Right kidney (tissue), 1 donor: ENCODE measurements around the gene U2SURP.
"Not testable (repeated sequence)": the region's sequence is repeated elsewhere in the genome, so short reads cannot be mapped to it uniquely, and the experiment has no call there.

Source experiments
- DNase-seq: peaks from one replicate; pipeline ENCODE4 v3.0.0-alpha.2; 2016

The U2SURP gene

DNA sequence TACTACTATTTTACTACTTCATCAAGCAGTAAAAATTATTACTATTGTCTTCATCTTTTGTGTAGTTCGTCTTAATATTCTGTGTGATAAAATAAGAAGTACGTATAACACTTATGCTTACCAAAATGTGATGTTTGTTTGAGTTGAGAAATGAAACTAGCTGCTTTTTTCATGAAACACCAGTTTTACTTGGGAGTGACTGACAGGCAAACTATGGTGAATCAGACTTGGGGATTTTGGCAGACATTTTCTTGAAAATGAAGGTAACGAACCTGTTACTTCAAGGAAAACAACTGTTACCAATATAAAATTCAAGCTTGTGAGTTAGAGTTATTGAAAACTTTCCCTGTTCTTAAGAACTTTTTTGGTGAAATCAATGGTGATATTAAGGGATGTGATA is 10.3 kb downstream of the U2SURP start:
- DNase-seq, result no peak

DNA sequence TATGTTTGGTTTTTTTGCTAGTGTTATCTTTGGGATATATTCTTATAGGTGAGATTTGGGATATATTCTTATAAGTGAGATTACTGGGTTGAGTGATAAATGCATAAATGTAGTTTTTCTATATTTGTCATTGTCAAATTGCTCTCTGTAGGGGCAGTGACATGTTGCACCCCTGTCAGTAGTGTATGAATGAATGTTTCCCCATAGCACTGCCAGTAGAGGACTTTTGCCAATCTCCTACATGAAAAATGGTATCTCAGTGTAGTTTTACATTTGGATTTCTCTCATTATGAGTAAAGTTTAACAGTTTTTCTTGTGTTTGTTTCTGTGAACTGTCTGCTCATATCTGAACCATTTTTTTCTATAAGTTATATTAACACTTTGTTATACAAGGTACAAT is 13.6 kb downstream of the U2SURP start:
- no peak for DNase-seq

DNA sequence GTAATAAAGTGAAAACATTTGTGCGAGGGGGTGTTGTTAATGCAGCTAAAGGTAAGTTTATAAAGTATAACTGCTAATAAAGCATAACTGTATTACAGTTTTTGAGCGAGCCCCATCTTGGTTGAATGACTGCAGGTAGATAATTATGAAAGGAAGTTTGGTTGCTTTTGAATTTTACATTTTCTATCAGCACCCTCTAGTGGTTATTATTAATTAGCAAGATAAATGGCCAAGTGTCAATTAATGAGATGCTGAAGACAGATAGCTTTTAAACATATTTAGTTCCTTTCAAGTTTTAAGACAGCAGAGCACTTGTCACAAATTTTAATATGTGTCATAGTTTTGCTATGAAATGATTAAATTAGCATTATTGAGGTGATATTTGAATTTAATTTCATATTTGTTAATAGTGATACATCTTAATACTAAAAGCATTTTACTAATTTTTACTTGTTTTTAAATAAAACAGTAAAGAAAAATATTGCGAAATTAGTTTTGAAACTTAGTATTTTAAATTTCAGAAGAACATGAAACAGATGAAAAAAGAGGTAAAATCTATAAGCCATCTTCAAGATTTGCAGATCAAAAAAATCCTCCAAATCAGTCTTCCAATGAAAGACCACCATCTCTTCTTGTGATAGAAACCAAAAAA is 15.1 kb downstream of the U2SURP start:
- no peak for DNase-seq

DNA sequence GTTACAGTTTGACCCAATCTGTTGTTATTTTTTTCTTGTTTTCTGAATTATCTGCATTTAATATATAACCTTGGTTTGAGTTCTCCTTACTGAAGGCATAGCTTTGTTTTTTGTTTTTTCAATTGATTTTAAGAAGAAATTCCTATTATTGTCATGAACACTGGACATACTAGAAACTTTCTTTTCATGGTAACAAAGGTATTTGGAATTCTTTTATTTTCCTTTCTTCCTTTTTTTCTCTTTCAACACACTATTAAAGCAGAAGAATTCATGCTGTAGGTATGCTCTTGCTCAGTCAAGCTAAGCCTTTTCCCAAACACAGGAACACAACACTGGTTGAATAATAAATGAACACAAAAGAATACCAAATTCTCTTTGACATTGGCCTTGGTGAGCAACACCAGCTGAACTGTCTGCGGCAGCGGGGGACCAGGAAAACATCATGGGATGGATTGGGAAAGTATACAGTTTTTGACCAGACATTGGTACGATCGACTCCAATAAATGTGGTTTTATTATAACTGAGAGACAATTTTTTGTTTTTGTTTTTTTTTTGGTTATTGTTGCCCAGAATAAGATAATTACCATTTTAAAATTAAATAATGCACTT is 23.1 kb downstream of the U2SURP start:
- DNase-seq, result no peak

DNA sequence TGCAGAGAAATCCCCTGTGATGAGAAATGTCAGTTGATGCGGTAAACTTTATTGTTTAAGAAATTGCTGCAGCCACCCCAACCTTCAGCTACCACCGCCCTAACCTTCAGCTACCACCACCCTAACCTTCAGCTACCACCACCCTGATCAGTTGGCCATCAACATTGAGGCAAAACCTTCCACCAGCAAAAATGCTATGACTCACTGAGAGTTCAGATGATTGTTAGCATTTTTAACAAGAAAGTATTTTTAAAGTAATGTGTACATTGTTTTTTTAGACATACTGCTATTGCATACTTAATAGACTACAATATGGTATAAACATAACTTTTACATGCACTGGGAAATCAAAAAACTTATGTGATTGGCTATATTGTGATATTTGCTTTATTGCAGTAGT is 30.0 kb downstream of the U2SURP start:
- DNase-seq, result no peak

DNA sequence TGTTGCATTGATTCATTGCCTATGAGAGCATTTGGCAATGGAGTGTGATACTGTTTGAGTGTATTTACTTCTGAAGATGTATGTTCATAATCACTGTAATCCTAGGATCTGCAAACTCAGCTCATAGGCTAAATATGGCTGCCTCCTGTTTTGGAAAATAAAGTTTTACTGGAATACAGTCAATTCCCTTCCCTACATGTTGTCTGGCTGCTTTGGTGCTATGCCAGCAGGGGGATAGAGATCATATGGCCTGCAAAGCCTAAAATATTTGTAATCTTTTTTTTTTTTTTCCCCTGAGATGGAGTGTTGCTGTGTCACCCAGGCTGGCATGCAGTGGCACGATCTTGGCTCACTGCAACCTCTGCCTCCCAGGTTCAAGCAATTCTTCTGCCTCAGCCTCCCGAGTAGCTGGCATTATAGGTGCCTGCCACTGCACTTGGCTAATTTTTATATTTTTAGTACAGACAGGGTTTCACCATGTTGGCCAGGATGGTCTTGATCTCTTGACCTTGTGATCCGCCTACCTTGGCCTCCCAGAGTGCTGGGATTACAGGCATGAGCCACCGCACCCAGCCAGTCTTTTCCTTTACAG is 30.5 kb downstream of the U2SURP start:
- DNase-seq, result not testable (repeated sequence)

DNA sequence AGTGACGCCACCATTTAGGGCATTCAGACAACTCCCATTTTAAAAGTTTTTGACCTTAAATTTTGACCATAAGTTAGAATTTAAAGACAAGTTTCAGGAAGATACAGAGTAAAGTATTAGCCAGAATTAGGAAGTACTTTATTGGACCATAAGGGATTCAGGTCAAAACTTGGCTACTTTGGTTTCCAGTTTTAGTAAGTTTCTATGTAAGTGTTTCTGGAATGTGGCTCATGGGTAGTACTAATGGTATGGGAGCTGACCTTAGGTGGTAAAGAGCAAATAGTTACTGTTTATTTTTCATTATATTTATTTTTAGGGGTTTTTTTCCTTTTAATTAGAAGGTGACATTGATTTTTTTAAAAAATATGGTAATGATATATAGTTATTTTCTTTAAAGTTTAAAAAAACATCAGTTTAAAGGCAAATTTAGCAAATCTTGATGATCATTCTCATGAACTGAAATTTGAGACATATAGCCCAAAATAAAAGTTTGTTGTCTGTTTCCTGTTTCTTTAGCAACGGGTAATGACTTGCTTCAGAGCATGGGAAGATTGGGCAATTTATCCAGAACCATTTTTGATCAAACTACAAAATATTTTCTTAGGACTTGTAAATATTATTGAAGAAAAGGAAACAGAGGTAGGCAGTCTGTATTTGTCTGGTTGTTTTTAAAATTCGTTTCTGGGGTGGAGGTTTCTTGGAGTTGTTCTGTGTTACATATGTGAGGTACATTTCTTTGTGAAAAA is 34.3 kb downstream of the U2SURP start:
- DNase-seq, result no peak

DNA sequence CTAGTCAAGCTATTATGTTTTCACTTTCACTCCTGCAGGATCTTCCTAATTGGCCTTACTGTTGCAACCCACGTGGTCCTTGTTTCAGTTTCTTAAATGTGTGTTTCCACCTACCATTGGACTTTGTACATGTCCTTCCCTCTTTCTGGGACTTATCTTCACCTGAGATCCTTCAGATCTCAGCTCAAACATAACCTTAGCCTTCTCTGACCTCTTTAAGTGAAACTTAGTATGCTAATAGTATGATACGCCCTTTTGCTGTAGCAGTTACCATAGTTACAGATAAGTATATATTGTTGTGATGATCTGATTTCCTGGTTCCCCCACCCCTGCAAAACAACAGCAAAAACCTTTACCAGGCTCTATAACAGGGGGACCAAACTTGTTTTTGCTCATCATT is 35.2 kb downstream of the U2SURP start:
- DNase-seq, result no peak

DNA sequence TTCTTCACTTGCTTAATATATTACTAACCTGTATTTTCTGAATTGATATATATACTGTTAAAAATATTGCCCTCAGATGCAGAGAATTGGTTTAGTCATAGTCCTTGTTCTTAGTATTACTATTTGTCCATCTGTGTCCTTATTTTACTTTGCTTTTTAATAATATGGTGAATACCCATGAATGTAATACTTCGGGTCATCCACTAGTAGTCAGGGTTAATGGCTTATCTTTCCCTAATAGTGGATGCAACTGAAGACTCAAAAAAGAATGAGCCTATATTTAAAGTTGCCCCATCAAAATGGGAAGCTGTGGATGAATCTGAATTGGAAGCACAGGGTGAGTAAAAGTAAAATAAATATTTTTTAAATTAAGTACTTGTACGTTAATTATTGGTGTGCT is 36.5 kb downstream of the U2SURP start:
- DNase-seq, result no peak

DNA sequence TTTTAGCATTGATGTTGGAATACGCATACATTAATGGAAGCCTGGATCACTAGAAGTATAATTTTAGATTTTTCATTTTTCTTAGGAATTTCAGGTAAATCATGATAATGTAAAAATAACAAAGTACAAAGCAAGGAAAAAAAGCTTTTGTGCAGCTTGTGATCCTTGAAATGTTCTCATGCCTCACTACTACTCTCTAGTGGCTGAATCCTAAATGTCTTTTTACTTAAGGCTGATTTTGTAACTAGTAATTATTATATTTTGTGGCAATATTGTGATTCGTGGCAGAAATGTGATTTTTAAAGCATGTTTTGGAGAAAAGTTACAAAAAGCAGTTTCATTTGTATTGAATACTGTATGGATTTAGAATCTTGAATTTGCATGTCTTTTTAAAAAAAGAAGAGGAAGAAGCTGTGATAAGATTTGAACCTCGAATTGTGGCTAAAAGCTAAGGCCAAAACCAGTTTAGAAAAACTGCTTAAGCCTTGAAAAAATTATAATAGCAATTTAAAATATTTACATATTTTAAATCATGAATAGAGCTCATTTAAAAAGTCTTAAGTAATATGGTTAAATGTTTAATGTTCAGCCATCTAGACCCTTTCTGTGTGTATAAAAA is 39.0 kb downstream of the U2SURP start:
- no peak for DNase-seq

DNA sequence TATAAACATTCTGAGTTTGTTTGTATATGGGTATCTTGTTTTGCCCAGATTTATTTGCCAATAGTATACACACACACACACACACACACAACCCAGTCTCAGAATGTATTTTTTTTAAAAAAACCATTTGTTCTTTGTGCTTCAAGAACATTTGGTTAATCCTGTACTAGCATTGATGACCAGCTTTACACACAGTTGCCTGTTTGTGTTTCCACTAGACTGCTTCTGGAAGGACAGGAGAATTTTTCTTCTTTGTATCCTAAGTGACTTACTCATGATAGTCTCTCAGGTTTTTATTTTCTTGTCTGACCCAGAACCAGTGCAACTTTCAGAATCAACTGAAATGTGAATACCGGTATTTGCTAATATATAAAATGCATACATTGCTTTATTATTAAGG is 40.5 kb downstream of the U2SURP start:
- DNase-seq, result no peak

DNA sequence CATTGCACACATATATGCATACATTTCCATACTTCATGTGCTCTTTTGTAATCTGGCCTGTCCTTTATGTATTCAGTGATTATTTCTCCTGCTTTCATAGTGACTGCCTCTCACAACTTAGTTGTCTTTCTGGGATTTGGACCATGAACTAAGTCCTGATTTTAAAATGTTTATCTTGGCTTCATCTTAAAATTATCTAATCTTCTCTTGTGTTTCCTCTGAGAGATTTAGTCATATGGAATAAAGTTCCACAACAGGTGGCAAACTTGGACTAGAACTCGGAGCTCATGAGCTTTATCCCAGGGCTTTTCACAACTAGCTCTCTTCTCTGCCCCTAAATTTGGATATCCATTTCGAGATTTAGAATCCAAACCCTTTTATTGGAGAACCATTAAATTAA is 44.3 kb downstream of the U2SURP start:
- DNase-seq, result no peak

DNA sequence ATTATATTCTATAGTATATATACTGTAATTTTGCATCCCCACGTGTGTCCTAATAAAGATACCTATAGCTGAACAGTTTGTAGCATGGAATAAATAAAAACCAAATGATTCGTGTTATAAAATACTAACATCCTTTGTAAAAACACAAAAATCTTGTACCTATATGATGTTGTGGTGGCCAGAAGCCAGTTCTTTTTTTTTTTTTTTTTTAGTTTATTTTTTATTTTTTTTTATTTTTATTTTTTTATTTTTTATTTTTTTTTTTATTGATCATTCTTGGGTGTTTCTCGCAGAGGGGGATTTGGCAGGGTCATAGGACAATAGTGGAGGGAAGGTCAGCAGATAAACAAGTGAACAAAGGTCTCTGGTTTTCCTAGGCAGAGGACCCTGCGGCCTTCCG is 44.7 kb downstream of the U2SURP start:
- not testable (repeated sequence) for DNase-seq

DNA sequence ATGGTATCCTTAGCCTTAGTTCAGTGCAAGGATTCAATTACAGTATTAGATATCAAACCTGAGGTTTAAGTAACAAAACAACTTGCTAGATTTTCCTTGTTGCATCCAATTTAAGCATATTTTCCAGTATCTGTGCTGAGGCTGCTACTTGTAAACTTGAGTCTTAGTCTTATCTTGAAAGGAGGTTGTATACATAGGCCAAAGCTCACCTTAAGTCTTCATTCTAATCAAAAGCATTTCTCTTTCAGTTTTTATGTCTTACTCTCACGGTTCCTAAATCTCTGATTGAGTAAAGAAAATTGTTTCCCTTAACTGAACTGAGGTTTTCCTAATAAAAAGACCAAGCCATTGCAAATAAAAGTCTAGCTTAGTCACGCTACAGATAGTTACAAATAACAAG is 52.6 kb downstream of the U2SURP start:
- no peak for DNase-seq

DNA sequence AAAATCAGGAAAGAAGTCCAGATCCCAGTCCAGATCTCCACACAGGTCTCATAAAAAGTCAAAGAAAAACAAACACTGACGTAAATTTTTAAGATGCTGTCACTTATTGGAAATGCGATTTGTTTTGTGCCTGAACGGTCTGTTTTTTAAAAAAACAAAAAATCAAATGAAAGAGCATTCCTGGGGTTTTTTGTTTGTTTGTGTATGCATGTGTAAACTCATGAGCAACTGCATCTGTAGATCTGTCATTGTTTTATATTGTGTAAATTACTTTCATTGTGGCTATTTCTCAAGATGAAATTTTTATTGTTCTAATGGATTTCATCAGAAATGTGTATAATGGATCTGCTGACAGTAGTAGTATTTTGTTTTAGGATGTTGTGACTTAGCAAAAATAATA is 55.0 kb downstream of the U2SURP start:
- DNase-seq, result no peak

DNA sequence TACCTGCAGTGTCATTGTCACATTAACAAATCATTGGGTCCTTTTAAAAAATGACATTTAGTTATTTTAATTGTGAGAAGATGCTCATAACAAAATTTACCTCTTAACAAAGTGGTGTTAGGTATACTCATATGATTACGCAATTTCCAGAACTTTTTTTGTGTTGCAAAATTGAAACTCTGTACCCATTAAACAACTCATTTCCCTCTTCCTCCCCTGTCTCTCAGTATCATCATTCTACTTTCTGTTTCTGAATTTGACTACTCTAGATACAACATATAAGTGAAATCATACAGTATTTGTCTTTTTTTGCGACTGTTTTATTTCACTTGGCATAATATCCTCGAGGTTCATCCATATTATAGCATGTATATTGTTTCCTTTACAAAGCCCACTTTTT is 59.5 kb downstream of the U2SURP start:
- no peak for DNase-seq

DNA sequence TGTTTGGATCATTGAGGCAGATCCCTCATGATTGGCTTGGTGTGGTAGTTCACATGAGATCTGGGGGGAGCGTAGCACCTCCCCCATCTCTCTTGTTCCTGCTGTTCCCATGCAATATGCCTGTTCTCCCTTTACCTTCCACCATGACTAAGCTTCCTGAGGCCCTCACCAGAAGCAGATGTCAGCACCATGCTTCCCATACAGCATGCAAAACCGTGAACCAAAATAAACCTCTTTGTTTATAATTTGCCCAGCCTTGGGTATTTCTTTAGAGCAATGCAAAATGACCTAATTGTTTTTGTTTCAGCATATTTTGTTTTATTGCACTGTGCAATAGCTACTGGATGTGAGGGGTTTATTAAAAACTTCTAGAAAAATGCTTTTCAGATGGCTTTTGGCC is 61.6 kb downstream of the U2SURP start:
- no peak for DNase-seq

DNA sequence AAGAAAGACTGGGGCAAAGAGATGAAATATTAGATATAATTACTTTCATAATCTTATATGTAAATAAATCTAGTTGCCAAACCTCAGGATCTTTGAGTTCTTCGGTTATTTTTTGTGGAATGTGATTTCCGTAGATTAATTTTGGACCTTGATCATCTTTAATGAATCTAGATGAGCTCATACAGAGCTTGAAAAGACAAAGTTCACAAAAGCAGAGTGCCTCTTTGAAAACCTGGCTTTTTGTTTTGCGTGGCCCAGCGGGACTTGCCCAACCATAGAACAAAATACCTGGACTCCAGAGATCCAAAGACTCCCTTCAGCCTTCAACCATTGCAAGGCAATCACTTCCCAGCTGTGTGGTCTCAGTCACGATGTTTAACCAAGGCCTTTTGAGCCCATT is 63.4 kb downstream of the U2SURP start:
- DNase-seq, result no peak

DNA sequence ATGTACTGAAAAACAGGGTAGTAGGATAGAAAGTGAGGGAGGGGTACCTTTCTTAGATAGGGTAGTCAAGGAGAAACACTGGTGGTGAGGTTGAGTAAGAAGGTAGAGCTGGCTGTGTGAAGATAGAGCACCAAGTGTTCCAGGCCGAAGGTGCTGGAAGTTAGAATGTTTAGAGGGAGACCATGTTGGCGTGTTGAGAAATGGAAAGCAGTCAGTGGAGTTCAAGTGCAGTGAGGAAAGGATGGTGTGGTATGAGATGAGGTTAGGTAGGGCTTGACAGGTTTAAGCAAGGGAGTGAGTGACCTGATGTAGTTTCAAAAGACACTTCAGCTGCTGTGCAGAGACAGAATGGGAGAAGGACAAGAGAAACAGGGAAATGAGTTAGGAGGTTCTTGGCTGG is 64.0 kb downstream of the U2SURP start:
- no peak for DNase-seq

DNA sequence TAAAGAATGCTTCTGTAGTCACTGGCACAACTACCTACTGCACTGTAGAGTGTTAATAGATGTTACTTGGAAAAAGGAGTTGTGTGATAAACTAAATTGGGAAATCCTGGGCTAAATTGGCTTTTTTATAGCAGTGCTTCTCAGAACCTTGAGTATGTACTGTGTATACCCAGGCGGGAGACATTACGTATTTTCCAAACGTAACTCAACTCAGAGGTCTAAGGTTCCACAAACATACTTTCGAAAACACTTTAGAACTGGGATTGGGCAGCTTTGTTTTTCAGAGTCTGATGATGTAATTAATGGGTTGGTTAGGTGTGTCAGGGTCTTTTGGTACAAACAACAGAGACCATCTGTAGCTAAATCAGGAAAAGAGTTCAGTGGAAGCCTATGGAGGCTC is 64.7 kb downstream of the U2SURP start:
- DNase-seq, result no peak

DNA sequence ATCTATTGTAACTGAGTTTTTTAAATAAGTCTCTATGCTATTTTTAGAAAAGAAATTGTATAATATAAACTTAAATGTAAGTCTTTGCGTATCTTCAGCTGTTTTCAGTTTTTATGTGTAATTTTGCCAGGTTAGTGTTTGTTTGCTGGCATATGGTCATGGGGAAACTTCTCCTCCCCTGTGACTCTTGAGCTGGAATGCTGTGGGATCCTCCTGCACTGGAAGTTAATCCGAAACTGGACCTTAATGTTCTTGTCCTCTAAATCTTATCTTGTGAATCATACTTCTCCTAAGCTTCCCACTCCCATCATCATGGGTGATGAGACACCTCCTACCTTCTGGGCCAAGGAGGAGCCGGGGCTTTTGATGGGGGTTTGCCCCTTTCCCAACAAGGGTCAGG is 65.8 kb downstream of the U2SURP start:
- no peak for DNase-seq

DNA sequence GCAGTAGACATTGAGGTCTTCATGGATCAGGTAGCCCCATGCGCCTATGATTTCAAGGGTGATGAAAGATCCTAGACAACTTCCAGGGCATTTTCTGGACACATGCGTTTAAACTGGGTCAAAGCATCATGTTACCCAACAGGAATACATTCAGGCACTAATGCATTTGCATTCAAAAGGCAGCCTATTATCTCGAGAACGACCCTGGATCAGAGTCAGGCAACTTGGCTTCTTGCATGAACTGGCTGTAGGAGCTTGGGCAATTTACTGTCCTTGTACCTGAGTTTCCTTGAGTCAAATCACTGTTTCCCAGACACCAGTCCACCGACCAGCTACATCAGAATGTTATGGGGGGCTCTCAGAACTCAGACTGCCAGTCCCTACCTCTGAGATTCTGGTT is 66.7 kb downstream of the U2SURP start:
- DNase-seq, result no peak

DNA sequence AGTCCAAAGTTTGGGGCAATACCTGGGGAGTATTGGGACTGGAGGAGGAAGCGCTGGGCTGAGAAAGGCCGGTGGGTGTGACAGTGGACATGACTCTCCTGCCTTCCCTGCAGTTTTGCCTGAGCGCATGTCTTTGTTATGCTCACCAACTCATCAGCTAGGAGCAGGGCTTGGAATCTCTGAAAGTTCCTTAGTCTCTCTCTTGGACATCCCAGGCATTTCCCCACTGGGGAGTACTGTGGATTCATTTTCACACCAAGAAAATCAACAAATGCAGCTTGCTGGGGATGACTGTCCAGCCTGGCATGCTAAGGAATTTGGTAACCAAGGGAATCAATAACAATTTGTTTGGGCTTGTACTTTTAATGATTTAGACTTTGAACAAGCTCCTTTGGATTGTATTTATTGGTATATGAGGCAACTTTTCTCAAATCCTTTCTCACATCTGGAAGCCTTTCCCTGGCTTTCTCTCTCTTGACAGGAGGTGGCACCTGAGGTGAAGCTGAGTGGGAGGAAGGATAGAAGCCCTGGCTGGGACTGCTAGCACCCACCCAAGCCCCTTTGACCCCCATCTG is 69.7 kb downstream of the U2SURP start:
- no peak for DNase-seq
